CD14-positive monocyte (primary cell): ENCODE results near the gene EMD. TPM values are rescaled to one million over a fixed set of nuclear protein-coding genes. Genes with fewer than 3 reads are reported as not detected.

Source experiments
- DNase-seq, 3 donors: peaks; one replicate each; pipeline ENCODE4 v3.0.0-alpha.2; 2011 to 2022
- H2AFZ ChIP-seq: 2 replicates; pipeline ENCODE4 v1.6.0; 2012; ENCODE audit warnings: mild to moderate bottlenecking, low read depth, low read length, inconsistent platforms; ENCODE audit not compliant: insufficient read depth, poor library complexity, severe bottlenecking
- H3K27ac ChIP-seq, 2 donors: 1 replicate in 1 of 2; 2 replicates in 1 of 2; pipeline ENCODE4 v1.5.1; 2012 to 2013; ENCODE audit warnings: low read length in 2 of 2, control low read depth in 1 of 2, inconsistent platforms in 1 of 2, low read depth in 1 of 2, mild to moderate bottlenecking in 1 of 2
- H3K27me3 ChIP-seq, 2 donors: one replicate each; pipeline versions ENCODE4 v1.6.0 to v1.6.1; 2011 to 2013; ENCODE audit warnings: low read length in 2 of 2; ENCODE audit not compliant: control insufficient read depth in 2 of 2, insufficient read depth in 2 of 2
- H3K36me3 ChIP-seq, 2 donors: replicated peaks in 1 of 2; 1 replicate in 1 of 2; 2 replicates in 1 of 2; pipeline versions ENCODE4 v1.5.1 to v1.6.1; 2012 to 2013; ENCODE audit warnings: low read length in 2 of 2, control low read depth in 1 of 2, inconsistent platforms in 1 of 2, mild to moderate bottlenecking in 1 of 2; ENCODE audit not compliant: insufficient read depth in 2 of 2, control insufficient read depth in 1 of 2
- H3K4me1 ChIP-seq, 2 donors: 1 replicate in 1 of 2; 2 replicates in 1 of 2; pipeline versions ENCODE4 v1.5.1 to v1.6.1; 2012 to 2013; ENCODE audit warnings: low read length in 2 of 2, control low read depth in 1 of 2, inconsistent platforms in 1 of 2, mild to moderate bottlenecking in 1 of 2, moderate library complexity in 1 of 2; ENCODE audit not compliant: insufficient read depth in 2 of 2, control insufficient read depth in 1 of 2
- H3K4me2 ChIP-seq: replicated peaks from 2 replicates; pipeline ENCODE3; 2012; ENCODE audit warnings: low read length, moderate library complexity, mild to moderate bottlenecking; ENCODE audit not compliant: poor library complexity, severe bottlenecking; ENCODE audit errors: extremely low read depth
- H3K4me3 ChIP-seq, 3 experiments: fragments of 200-600 bp in 1 of 3; sonication (generic) in 1 of 3; replicated peaks in 1 of 3; 1 replicate in 2 of 3; 2 replicates in 1 of 3; pipeline ENCODE4 v1.5.1; 2011 to 2013; ENCODE audit warnings: low read length in 3 of 3, mild to moderate bottlenecking in 3 of 3, control low read depth in 2 of 3, low read depth in 2 of 3, inconsistent platforms in 1 of 3, moderate library complexity in 1 of 3
- H3K79me2 ChIP-seq: 2 replicates; pipeline ENCODE4 v1.6.0; 2012; ENCODE audit warnings: mild to moderate bottlenecking, control low read depth, inconsistent platforms, low read length, moderate library complexity; ENCODE audit not compliant: insufficient read depth
- H3K9ac ChIP-seq: 2 replicates; pipeline ENCODE4 v1.6.0; 2017; ENCODE audit warnings: low read length, mild to moderate bottlenecking; ENCODE audit not compliant: insufficient read depth, poor library complexity, severe bottlenecking
- H3K9me3 ChIP-seq, 2 donors: replicated peaks in 1 of 2; 1 replicate in 1 of 2; 2 replicates in 1 of 2; pipeline versions ENCODE4 v1.5.1 to v1.6.1; 2012 to 2013; ENCODE audit warnings: low read length in 2 of 2, control low read depth in 1 of 2; ENCODE audit not compliant: control insufficient read depth in 1 of 2, insufficient read depth in 1 of 2
- H4K20me1 ChIP-seq: 2 replicates; pipeline ENCODE4 v1.6.0; 2012; ENCODE audit warnings: mild to moderate bottlenecking, low read length, control low read depth, moderate library complexity; ENCODE audit not compliant: insufficient read depth
- H3K27ac Mint-ChIP-seq, 7 donors: one replicate each; pipeline ENCODE4 v1.8.0; 2020; ENCODE audit warnings: mild to moderate bottlenecking in 7 of 7, mixed read lengths in 7 of 7, moderate library complexity in 6 of 7, inconsistent platforms in 2 of 7
- H3K27me3 Mint-ChIP-seq, 3 donors: one replicate each; pipeline ENCODE4 v1.8.0; 2021 to 2022; ENCODE audit warnings: low read depth in 3 of 3, mild to moderate bottlenecking in 3 of 3, mixed read lengths in 3 of 3, moderate library complexity in 3 of 3, inconsistent platforms in 1 of 3
- H3K36me3 Mint-ChIP-seq, 2 donors: one replicate each; pipeline ENCODE4 v1.8.0; 2020; ENCODE audit warnings: mixed read lengths in 2 of 2, inconsistent platforms in 1 of 2, mild to moderate bottlenecking in 1 of 2
- H3K4me1 Mint-ChIP-seq: one replicate; pipeline ENCODE4 v1.8.0; 2020; ENCODE audit warnings: mild to moderate bottlenecking, mixed read lengths
- H3K4me3 Mint-ChIP-seq, 2 donors: one replicate each; pipeline ENCODE4 v1.8.0; 2020; ENCODE audit warnings: mild to moderate bottlenecking in 2 of 2, mixed read lengths in 2 of 2, moderate library complexity in 1 of 2
- H3K9me3 Mint-ChIP-seq, 7 donors: one replicate each; pipeline ENCODE4 v1.8.0; 2020 to 2022; ENCODE audit warnings: mixed read lengths in 7 of 7, mild to moderate bottlenecking in 6 of 7, moderate library complexity in 6 of 7, inconsistent platforms in 2 of 7
- CTCF ChIP-seq: fragments of 200-600 bp; IDR thresholded peaks from one replicate; pipeline ENCODE4 v1.8.0; 2022; ENCODE audit warnings: antibody characterized with exemption, mild to moderate bottlenecking
- WGBS: methylation state at CpG from one replicate; pipeline ENCODE4 v1.1.5; 2013; ENCODE audit warnings: missing lambda C conversion rate; ENCODE audit not compliant: insufficient coverage; 5-methylcytosine and 5-hydroxymethylcytosine counted together
- intact Hi-C, 2 donors: fragments of 100-400 bp; cut with micrococcal nuclease; formaldehyde crosslinking; loops; one replicate each; pipeline versions ENCODE4 v1.15.0 to v1.15.1; 2023
- polyA plus RNA-seq, 3 donors: library from polyadenylated mRNA; depleted of rRNA in 1 of 3; unstranded in 2 of 3; stranded (reverse) in 1 of 3; fragments of 300-500 nt in 2 of 3; fragments of >200 nt in 1 of 3; fragmentation: Illumina TruSeq in 2 of 3; gene quantifications; 1 replicate in 2 of 3; 2 replicates in 1 of 3; pipeline ENCODE4 v1.2.3, GENCODE V29; 2012 to 2021

The EMD gene
- polyA plus RNA-seq, 3 donors = 14.0 to 126 (median 17.6) TPM

- 100% methylated on average over 2 of the region's 14 CpGs for WGBS
- Histone ChIP-seq H3K27ac (no peak overlapping the region), H3K9me3 (no peaks in the 10 kb centered on the region), H3K27me3 (no peaks in the 10 kb centered on the region), H3K79me2 (peaks cover 16% of the 10 kb centered on the region), H3K4me2 (peak overlapping the region; percentile 73), H3K4me1 (peaks cover 34% of the 10 kb centered on the region in 2 donors), H3K4me3 (peak overlapping the region in 1 of 3 experiments; percentile 74), H3K9ac (peak overlapping the region; percentile 97), H4K20me1 (no peaks in the 10 kb centered on the region), H3K36me3 (no peaks in the 10 kb centered on the region), H2AFZ (no peak overlapping the region)
- peaks cover 0 to 22% (median 4%) of the 10 kb centered on the region in 7 donors for H3K9me3 Mint-ChIP-seq
- H3K27me3 Mint-ChIP-seq = peaks cover 0 to 5% (median 0%) of the 10 kb centered on the region in 3 donors
- intact Hi-C loops = no loop called here
- peak overlapping the region; percentile 59 to 84 for H3K4me3 Mint-ChIP-seq
- H3K36me3 Mint-ChIP-seq = peaks cover 5 to 10% of the 10 kb centered on the region in 2 donors
- no peak for TF ChIP-seq CTCF
- no peak for DNase-seq
- H3K4me1 Mint-ChIP-seq = peaks cover 31% of the 10 kb centered on the region
- H3K27ac Mint-ChIP-seq = peak overlapping the region; percentile 88 to 95 (median 93)
Observed at GRCh38 chrX:154380787-154381186, 1.7 kb downstream of the EMD start.

GRCh38 chrX:154381271-154381670 is 2.2 kb downstream of the EMD start:
- DNase-seq = no peak
- Histone ChIP-seq H3K9me3 (no peaks in the 10 kb centered on the region), H3K4me1 (peaks cover 34% of the 10 kb centered on the region in 2 donors), H3K9ac (no peak overlapping the region), H3K27ac (no peak overlapping the region), H3K36me3 (no peaks in the 10 kb centered on the region), H4K20me1 (no peaks in the 10 kb centered on the region), H3K27me3 (no peaks in the 10 kb centered on the region), H3K4me2 (no peak overlapping the region), H3K79me2 (peaks cover 16% of the 10 kb centered on the region), H3K4me3 (no peak overlapping the region), H2AFZ (no peak overlapping the region)
- peaks cover 0 to 20% (median 4%) of the 10 kb centered on the region in 7 donors for H3K9me3 Mint-ChIP-seq
- no CpG with 5 or more reads among the region's 6 CpGs for WGBS
- intact Hi-C loops = no loop called here
- H3K4me1 Mint-ChIP-seq = peaks cover 31% of the 10 kb centered on the region
- peak overlapping the region in 1 of 7 donors; percentile 25 for H3K27ac Mint-ChIP-seq
- no peak for TF ChIP-seq CTCF
- H3K36me3 Mint-ChIP-seq = peaks cover 5 to 10% of the 10 kb centered on the region in 2 donors
- peaks cover 0 to 5% (median 0%) of the 10 kb centered on the region in 3 donors for H3K27me3 Mint-ChIP-seq
- H3K4me3 Mint-ChIP-seq = peak overlapping the region in 1 of 2 donors; percentile 20
